HG02840 (cell line): ENCODE data around the gene NCK1.
"Not testable (repeated sequence)": the region's sequence is repeated elsewhere in the genome, so short reads cannot be mapped to it uniquely, and the experiment has no call there.

ENCODE experiments used
- ATAC-seq: cut with Tn5 transposase; IDR thresholded peaks from one replicate; pipeline ENCODE4 v1.9.1; 2021; ENCODE audit warnings: mild to moderate bottlenecking, moderate library complexity, moderate number of reproducible peaks; ENCODE audit not compliant: unreplicated experiment, low FRiP score

Gene NCK1

GRCh38 chr3:136860541-136860940 is 1.5 kb upstream of the NCK1 start:
- ATAC-seq: no peak

GRCh38 chr3:136862617-136863322 is 762 bp downstream of the NCK1 start:
- peak; percentile 26 for ATAC-seq

- ATAC-seq: no peak
Measured at GRCh38 chr3:136869282-136869681, 7.3 kb downstream of the NCK1 start.

- ATAC-seq: not testable (repeated sequence)
Measured at GRCh38 chr3:136872258-136872657, 10.2 kb downstream of the NCK1 start.

GRCh38 chr3:136879510-136879909 is 17.5 kb downstream of the NCK1 start:
- ATAC-seq: not testable (repeated sequence)

GRCh38 chr3:136882571-136882970 is 20.6 kb downstream of the NCK1 start:
- no peak for ATAC-seq

- no peak for ATAC-seq
Measured at GRCh38 chr3:136883967-136884720, 22.1 kb downstream of the NCK1 start.

GRCh38 chr3:136885357-136886213 is 23.6 kb downstream of the NCK1 start:
- no peak for ATAC-seq

- ATAC-seq: no peak
Measured at GRCh38 chr3:136889947-136890346, 27.9 kb downstream of the NCK1 start.

GRCh38 chr3:136891934-136892855 is 30.2 kb downstream of the NCK1 start:
- ATAC-seq: no peak

GRCh38 chr3:136893848-136894443 is 31.9 kb downstream of the NCK1 start:
- no peak for ATAC-seq

GRCh38 chr3:136897171-136897570 is 35.2 kb downstream of the NCK1 start:
- not testable (repeated sequence) for ATAC-seq

- no peak for ATAC-seq
Measured at GRCh38 chr3:136898549-136898948, 36.5 kb downstream of the NCK1 start.

- ATAC-seq: no peak
Measured at GRCh38 chr3:136898954-136899353, 36.9 kb downstream of the NCK1 start.

GRCh38 chr3:136899622-136900158 is 37.7 kb downstream of the NCK1 start:
- ATAC-seq: no peak

GRCh38 chr3:136900694-136901093 is 38.7 kb downstream of the NCK1 start:
- ATAC-seq: not testable (repeated sequence)

GRCh38 chr3:136901391-136901790 is 39.4 kb downstream of the NCK1 start:
- no peak for ATAC-seq

- not testable (repeated sequence) for ATAC-seq
Measured at GRCh38 chr3:136902530-136902929, 40.5 kb downstream of the NCK1 start.

- no peak for ATAC-seq
Measured at GRCh38 chr3:136903899-136904298, 41.9 kb downstream of the NCK1 start.
